Measurements from ENCODE around the gene ITGA3. TPM values are rescaled to one million over a fixed set of nuclear protein-coding genes. Genes with fewer than 3 reads are reported as not detected.

ITGA3 gene
- total RNA-seq, 1 donor from 2014 or later = 83.1 TPM

DNA sequence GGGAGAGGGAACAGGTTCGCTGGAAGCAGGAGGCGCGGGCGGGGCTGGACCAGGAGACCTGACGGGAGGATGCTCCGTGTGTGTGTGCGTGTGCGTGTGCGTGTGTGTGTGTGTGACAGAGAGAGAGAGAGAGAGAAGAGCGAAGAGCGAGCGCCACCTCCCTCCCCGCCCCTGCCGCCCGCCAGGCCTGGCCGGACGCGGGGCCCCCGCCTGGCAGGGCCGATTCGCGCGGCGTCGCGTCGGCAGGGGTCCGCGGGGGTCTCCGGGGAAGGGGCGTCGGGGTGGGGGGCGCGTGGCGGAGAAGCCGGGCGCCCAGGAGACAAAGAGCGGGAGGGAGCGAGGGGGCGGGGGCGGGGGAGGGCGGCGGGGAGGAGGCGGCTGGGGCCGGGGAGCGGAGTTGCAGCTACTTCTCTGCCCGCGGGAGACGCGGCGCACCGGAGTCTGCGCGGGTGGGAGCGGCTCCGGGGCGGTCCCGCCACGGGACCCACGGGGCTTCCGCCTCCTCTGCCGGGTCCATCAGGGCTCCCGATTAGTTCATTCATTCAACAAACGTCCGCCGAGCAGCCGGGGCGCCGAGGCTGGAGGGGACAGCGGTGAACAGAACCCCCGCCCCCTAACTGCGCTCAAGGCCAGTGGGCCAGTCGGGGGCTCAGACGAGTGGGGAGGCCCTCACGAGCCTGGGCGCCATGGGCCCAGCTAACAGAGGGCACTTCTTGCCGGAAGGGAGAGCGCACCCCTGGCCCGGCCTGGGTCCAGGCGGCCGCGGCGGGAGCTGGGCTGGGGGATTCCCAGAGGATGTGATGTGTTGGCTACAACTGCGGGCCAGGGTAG is 74.0 kb downstream of the ITGA3 start, which contains the start of gene SAMD14:
Gene SAMD14 (minus strand): TSS at position 433 of the 831 bp plus-strand sequence. CDS start 5,201 bp downstream, outside the sequence.
- peak; percentile 33 for ATAC-seq

DNA sequence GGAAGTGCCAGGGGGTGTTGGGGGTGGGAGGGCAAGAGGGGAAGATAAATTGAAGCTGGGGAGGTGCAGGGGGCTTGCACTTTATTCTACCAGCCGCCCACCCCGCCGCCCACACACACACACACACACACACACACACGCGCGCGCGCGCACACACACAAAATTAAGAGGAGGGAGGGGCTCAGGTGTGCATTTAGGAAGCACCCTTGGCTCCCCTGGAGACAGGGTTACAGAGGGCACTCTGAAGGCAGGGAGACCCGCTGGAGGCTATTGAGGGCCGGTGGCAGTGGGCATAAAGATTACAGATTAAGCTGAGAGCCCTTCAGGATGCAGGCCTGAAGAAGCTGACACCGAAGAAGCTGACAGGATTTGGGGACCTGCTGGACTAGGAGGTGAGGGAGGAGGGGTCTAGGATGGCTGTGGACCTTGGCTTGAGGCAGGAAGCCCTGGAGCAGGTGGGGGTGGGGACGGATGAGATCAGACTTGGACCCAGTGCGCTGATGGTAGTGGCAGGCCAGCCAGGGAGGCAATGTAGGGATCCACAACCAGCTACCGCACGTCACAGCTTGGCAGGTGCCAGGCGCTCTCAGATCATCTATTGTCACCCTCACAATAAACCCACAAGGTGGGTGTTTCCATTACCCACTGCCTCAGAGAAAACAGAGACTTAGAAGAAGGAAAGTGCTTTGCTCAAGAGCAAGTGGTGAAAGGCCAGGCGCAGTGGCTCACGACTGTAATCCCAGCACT is 74.8 kb downstream of the ITGA3 start:
- no peak for ATAC-seq

DNA sequence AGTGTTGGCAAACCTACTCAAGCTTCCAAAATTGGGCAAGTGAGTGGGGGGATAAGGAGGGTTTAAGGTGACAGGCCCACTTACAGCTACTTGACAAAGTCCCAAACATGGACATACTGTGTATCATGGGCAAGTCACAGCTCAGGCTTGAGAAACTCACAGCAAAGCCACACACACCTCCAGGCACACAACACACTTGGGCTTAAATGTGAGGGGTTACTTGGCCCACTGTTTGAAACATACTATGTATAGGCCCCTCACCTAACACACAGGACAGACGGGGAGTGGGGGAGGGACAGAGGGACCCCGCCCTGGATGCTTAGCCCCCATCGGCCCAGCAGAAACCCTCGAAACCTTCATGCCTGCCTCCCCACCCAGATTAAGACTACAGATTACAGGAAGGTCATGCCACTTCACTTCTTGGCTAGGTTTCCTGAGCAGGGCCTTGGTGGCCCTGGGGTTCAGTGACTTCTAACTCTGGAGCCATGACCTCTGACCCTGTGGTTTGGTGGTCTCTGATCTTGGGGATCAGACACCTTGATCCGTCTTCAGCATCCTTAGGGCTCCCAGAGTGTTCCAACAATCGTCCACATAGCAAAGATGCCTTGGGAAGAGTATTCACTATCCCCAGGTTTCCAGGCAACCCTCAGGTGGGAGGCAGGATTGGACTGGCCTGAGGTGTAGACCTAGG is 76.3 kb downstream of the ITGA3 start:
- no peak for ATAC-seq

DNA sequence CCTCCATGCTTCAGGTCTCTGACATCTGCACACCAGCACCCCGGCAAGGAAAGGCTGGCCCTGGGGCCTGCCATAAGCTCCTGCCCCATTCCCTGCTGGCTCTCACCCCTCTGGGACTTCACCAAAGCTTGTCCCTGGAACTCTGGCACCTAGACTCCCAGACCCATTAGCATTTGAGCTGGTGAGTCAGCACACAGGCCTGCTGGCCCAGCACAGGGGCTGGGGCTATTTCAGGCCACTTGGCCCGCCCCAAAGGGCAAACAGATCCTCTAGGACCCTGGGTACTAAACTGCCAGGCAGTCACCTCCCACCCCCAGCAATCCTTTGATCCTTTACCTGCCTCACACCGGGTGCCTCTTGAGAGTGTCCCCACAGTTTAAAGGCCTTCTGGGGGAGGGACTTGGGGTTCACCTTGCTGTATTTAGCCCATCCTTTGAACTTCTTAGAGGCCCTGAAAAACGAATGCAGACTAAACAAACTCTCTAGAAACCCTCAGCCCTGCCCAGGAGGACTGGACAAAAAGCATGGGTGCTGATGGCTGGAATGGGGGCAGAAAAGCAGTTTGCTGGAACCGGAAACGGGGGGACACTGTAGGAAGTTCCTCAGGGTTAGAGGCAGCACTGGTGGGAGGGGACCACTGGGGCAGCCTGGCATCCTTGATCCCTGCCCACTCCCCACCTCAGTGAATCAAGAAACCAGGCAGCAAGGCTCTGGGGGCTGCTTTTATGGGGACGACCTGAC is 77.3 kb downstream of the ITGA3 start:
- ATAC-seq = no peak

DNA sequence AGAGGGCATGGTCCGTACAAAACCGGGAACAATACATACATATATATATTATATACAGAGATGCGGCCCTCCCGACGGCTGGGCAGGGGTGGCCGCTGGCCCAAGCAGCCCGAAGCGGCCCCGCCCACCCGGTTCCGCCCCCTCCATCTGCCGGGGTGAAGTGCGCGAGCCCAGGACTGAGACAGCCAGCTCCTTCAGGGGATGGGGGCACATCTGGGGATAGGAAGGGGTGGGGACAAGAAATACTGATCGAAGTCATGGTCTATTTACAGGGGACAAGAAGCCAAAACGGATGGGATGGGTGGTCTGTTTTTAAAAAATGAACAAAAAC is 77.8 kb downstream of the ITGA3 start:
- no peak for ATAC-seq

DNA sequence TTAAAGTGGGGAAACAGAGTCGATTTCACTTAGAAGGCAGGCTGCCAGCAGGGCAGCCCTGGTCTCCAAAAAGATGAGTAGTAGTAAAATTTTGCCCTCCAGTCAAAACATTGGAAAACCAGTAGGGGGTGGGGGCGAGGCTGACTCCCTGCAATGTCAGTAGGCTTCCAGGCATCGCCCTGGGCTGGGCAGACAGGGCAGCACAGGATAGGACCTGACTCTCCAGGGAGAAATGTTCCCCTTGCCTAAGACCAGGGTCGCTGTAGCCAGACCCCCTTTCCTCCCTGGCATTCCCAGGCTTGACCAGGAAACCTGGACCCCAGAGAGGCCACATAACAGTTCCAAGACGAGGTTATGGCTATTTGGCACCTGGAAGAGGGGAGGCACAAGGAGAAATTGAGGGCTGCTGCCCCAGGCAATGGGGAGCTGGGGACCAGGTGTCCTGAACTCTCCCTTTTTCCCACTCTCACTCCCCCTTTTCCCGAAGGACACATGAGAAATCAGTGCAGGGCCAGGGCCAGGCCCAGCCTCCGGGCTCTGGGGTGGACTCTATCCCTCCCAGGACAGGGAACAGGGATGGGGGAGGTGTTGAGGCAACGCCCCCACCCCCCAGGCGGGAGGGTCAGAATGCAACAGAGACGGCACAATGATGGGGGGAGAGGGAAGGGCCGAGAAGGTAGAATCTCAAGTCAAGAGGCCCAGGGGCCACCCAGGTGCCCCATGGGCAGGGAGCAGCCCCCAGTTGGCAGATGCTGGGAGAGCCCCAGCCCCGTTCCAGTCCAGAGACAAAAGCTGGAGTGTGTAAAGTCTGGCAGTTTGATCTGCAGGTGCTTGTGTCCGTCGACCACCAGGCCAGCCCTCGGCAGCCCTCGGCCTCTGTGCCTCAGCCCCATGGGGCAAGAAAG is 78.5 kb downstream of the ITGA3 start:
- ATAC-seq = no peak

DNA sequence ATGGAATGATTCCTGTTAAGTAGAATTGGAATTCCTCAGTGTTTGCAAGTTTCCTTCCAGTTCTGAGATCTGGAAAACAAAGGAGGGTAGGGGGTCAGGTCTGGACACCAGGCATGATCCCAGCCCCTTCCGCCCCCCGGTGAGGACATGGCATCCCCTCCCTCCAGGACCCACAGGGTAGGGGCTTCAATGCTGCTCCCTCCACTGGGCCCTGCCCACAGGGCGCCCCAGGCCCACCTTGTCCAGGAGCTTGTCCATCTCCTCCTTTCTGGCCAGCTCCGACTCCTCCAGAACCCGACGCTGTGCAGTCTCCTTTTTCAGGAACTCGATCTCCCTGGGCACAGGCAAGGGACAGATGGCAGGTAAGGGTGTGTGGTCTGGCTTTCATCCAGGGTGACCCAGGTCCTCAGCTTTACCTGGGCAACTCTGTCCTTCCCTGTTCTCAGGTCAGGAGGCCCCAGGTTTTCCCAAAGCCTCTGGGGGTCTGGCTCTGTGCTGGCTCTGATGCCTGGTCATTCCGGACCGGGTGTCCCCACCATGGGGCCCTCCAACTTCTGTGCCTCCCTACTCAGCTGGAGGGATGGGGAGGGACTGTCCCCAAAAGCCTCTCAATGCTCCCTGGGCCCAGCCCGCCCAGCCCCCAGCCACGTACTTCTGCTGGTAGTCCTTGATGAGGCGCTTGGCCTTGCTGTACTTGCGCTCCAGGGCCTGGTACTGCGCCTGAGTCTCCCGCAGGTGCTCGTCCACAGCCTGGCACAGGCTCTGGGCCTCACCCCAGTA is 79.6 kb downstream of the ITGA3 start:
- ATAC-seq = no peak

DNA sequence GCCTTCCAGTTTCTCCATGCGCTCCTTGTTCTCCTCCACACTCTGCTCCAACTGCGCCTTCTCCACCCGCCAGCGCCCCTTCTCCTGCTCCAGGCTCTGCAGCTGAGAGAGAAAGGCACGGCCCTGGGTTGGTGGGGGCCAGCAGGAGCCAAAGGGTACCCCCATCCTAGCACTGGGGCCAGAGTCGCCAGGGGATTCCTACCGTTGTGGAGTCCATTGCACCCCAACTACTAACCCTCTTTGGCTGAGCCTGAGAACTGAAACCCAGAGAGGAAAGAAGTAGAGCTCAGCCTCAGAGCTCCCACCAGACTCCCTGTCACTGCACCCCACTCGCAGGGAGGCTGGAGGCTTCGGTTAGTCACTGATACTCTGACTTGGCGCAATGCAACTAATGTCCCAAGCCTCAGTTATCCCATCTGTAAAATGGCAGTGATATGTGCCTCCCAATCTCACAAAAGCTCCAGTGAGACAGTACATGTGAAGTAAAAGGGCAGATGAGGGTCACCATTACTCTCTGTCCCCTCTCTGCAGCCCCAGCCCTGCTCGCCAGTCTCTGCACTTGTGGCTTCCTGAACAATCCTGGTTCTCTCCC is 80.3 kb downstream of the ITGA3 start:
- ATAC-seq = no peak

DNA sequence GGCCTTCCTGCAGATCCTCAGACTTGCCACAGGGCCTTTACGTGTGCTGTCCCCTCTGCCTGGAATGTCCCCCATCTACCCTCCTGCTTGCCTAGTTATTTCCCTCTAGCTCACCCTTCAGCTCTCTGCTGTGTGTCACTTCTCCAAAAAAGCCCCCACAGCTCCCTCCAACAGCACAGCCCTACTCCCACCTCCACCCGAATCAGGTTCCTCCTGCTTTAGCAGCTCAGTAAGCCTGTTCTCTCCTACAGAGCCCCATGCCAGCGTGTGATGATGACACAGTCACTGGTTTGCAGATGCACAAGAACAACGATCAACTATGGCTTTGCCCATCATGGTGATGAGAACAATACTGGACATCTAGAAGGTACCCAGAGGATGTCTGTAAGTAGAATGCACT is 81.1 kb downstream of the ITGA3 start:
- no peak for ATAC-seq

DNA sequence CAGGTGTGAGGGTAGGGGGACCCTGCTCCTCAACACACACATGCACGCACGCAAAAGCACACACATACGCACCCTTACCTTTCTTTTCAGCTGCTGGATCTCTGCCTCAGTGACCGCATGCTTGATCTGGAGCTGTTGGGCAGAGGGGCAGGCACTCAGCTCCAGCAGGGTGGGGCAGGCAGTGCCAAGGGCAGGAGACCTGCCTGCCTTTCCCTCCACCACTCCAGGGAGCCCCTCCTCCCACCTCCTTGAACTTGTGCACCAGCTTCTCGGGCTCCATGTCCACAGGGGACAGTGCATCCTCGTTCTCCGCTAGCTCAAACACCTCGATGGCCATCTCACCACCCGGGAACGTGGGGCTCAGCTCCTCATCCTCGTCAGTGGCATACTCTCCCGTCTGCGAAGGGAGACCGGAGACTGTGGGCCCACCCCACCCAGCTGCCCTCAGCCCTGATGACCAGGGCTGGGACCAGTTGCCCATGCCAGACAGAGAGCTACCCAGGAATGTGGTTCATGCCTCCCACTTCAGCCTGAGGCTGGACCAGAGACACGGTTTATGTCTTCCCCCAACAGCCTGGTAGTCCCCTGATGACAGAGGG is 83.4 kb downstream of the ITGA3 start:
- ATAC-seq = no peak

Other genes starting within 250 kb of the ITGA3 start
- gene TAC4, start 208.0 kb upstream of the ITGA3 start, total RNA-seq = not detected
- 0.52 TPM for gene DLX4, start 86.9 kb upstream of the ITGA3 start, total RNA-seq
- 4.0 TPM for gene DLX3, start 60.9 kb upstream of the ITGA3 start, total RNA-seq
- gene PDK2, start 39.2 kb downstream of the ITGA3 start, total RNA-seq = 13.6 TPM
- 0.16 TPM for gene SAMD14, start 74.0 kb downstream of the ITGA3 start, total RNA-seq
- 26.3 TPM for gene PPP1R9B, start 94.6 kb downstream of the ITGA3 start, total RNA-seq
- 0.64 TPM for gene SGCA, start 109.9 kb downstream of the ITGA3 start, total RNA-seq
- gene COL1A1, start 145.5 kb downstream of the ITGA3 start, total RNA-seq = 42.7 TPM
- gene TMEM92, start 218.4 kb downstream of the ITGA3 start, total RNA-seq = 0.88 TPM